T-helper 1 cell treated with Interleukin-12 subunit alpha and Interleukin-12 subunit beta and Interleukin-4 antibody, amounts not matched to agents 30 μg/mL and 1 μg/mL, for 36 hours (primary cell): Measurements from ENCODE around the gene ZFR.
"Not testable (repeated sequence)": the region's sequence is repeated elsewhere in the genome, so short reads cannot be mapped to it uniquely, and the experiment has no call there.

ENCODE experiments used
- H3K27ac Mint-ChIP-seq: one replicate; pipeline ENCODE4 v1.8.0; 2021; ENCODE audit warnings: mild to moderate bottlenecking, mixed read lengths
- H3K27me3 Mint-ChIP-seq: one replicate; pipeline ENCODE4 v1.8.0; 2021; ENCODE audit warnings: low read depth, mixed read lengths
- H3K36me3 Mint-ChIP-seq: one replicate; pipeline ENCODE4 v1.8.0; 2021; ENCODE audit warnings: low read depth, mixed read lengths
- H3K4me1 Mint-ChIP-seq: one replicate; pipeline ENCODE4 v1.8.0; 2021; ENCODE audit warnings: low read depth, mixed read lengths
- H3K4me3 Mint-ChIP-seq: one replicate; pipeline ENCODE4 v1.8.0; 2021; ENCODE audit warnings: mild to moderate bottlenecking, moderate library complexity, mixed read lengths
- H3K9me3 Mint-ChIP-seq: one replicate; pipeline ENCODE4 v1.8.0; 2021; ENCODE audit warnings: mixed read lengths

The ZFR gene

DNA sequence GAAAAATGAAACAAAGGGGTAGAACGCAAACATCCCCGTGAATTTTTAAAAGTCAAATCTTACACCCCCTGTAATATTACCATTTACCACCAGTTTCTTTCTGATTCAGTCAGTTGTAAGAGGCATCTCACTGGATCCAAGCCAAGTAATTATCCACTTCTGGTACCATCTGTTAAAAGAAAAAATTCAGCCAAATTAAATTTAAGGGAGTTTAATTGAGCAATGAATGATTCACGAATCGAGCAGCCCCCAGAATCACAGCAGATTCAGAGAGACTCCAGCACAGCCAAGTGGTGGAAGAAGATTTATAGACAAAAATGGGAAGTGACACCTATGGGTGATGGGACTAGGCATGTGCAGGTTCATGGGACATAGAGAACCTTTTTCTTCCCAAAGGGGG lies 101.9 kb downstream of the ZFR start:
- Mint-ChIP-seq H3K36me3 (peaks cover 3% of the 10 kb centered on the region), H3K4me3 (no peak overlapping the region)

GRCh38 chr5:32339878-32340277 lies 104.7 kb downstream of the ZFR start:
- peaks cover 8% of the 10 kb centered on the region for H3K27me3 Mint-ChIP-seq
- no peaks in the 10 kb centered on the region for H3K4me1 Mint-ChIP-seq
- peaks cover 44% of the 10 kb centered on the region for H3K9me3 Mint-ChIP-seq
- H3K4me3 Mint-ChIP-seq, result no peak overlapping the region
- H3K27ac Mint-ChIP-seq, result no peak overlapping the region
- peaks cover 3% of the 10 kb centered on the region for H3K36me3 Mint-ChIP-seq

More for the DNA sequence above, 101.9 kb downstream of the ZFR start:
- Mint-ChIP-seq H3K4me1 (no peaks in the 10 kb centered on the region), H3K9me3 (peaks cover 44% of the 10 kb centered on the region), H3K27ac (no peak overlapping the region), H3K27me3 (no peaks in the 10 kb centered on the region)

- no peak overlapping the region for H3K4me3 Mint-ChIP-seq
- H3K4me1 Mint-ChIP-seq, result no peaks in the 10 kb centered on the region
- peaks cover 47% of the 10 kb centered on the region for H3K9me3 Mint-ChIP-seq
- H3K27ac Mint-ChIP-seq, result no peak overlapping the region
- H3K36me3 Mint-ChIP-seq, result peaks cover 3% of the 10 kb centered on the region
- peaks cover 8% of the 10 kb centered on the region for H3K27me3 Mint-ChIP-seq
Measured at GRCh38 chr5:32339198-32339597, 105.3 kb downstream of the ZFR start.

DNA sequence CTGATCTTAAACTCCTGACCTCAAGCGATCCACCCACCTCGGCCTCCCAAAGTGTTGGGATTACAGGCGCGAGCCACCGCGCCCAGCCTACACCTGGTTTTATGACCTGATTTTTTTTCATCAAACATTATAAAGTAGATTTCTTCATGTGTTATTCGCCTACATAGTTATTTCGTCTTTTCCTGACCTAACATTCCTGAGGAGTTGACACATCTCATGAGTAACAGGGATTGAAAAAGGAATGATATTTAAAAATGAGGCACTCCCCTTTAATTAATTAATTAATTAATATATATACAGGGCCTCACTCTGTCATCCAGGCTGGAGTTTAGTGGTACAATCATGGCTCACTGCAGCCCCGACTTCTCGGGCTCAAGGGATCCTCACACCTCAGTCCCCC lies 111.6 kb downstream of the ZFR start:
- peaks cover 2% of the 10 kb centered on the region for H3K4me1 Mint-ChIP-seq
- peaks cover under 1% of the 10 kb centered on the region for H3K36me3 Mint-ChIP-seq
- peaks cover 17% of the 10 kb centered on the region for H3K9me3 Mint-ChIP-seq
- H3K27me3 Mint-ChIP-seq, result peaks cover 8% of the 10 kb centered on the region
- no peak overlapping the region for H3K27ac Mint-ChIP-seq
- H3K4me3 Mint-ChIP-seq, result no peak overlapping the region

DNA sequence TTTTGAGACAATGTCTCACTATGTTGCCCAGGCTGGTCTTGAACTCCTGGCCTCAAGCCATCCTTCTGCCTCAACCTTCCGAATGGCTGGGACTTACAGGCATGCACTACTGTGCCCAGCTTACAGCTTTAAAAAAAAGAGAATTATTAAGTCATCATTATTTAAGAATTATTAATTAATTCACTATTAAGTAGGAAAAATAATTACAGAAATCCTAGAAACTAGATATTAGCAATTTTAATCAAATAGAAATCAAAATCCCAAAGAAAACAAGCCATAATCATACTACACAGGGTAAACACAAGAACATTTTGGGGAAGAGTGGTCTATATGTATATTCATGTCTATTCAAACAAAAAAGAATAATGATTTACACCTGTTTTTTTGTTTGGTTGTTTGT lies 112.2 kb downstream of the ZFR start:
- peaks cover 2% of the 10 kb centered on the region for H3K4me1 Mint-ChIP-seq
- H3K4me3 Mint-ChIP-seq, result no peak overlapping the region
- peaks cover 8% of the 10 kb centered on the region for H3K27me3 Mint-ChIP-seq
- peaks cover 16% of the 10 kb centered on the region for H3K9me3 Mint-ChIP-seq
- H3K27ac Mint-ChIP-seq, result no peak overlapping the region
- no peaks in the 10 kb centered on the region for H3K36me3 Mint-ChIP-seq

DNA sequence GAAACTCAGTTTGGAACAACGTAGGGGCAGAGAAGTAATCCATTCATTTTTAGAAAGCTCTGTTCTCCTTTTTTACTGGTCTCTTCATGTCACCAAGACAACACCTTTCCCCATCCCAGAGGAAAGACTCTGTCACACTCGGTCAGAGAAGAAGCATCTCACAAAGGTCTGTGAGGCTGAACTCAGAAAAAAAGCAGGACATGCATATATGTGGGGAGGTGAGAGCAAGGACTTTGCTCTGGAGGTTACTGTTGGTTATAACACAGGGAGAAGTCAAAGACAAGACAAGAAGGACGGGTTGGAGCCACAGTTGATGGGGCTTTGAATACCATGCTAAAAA lies 112.6 kb downstream of the ZFR start:
- H3K4me1 Mint-ChIP-seq, result peaks cover 2% of the 10 kb centered on the region
- peaks cover 8% of the 10 kb centered on the region for H3K27me3 Mint-ChIP-seq
- H3K27ac Mint-ChIP-seq, result no peak overlapping the region
- H3K4me3 Mint-ChIP-seq, result no peak overlapping the region
- H3K9me3 Mint-ChIP-seq, result peaks cover 16% of the 10 kb centered on the region
- no peaks in the 10 kb centered on the region for H3K36me3 Mint-ChIP-seq

GRCh38 chr5:32331217-32331934 lies 113.2 kb downstream of the ZFR start:
- Mint-ChIP-seq H3K27me3 (peaks cover 7% of the 10 kb centered on the region), H3K4me3 (no peak overlapping the region), H3K27ac (no peak overlapping the region), H3K9me3 (peaks cover 13% of the 10 kb centered on the region), H3K4me1 (peaks cover 2% of the 10 kb centered on the region), H3K36me3 (no peaks in the 10 kb centered on the region)

GRCh38 chr5:32330126-32330971 lies 114.2 kb downstream of the ZFR start:
- H3K27ac Mint-ChIP-seq, result no peak overlapping the region
- H3K4me1 Mint-ChIP-seq, result peaks cover 2% of the 10 kb centered on the region
- H3K9me3 Mint-ChIP-seq, result peaks cover 4% of the 10 kb centered on the region
- H3K4me3 Mint-ChIP-seq, result no peak overlapping the region
- H3K27me3 Mint-ChIP-seq, result no peaks in the 10 kb centered on the region
- no peaks in the 10 kb centered on the region for H3K36me3 Mint-ChIP-seq

- no peak overlapping the region for H3K4me3 Mint-ChIP-seq
- H3K4me1 Mint-ChIP-seq, result peaks cover 5% of the 10 kb centered on the region
- no peaks in the 10 kb centered on the region for H3K27me3 Mint-ChIP-seq
- H3K9me3 Mint-ChIP-seq, result no peaks in the 10 kb centered on the region
- no peak overlapping the region for H3K27ac Mint-ChIP-seq
- no peaks in the 10 kb centered on the region for H3K36me3 Mint-ChIP-seq
Measured at GRCh38 chr5:32329395-32329834, 115.1 kb downstream of the ZFR start.

GRCh38 chr5:32326216-32326772 lies 118.2 kb downstream of the ZFR start:
- Mint-ChIP-seq H3K27me3 (no peaks in the 10 kb centered on the region), H3K4me3 (no peak overlapping the region), H3K36me3 (peaks cover 3% of the 10 kb centered on the region), H3K27ac (no peak overlapping the region), H3K9me3 (peaks cover 6% of the 10 kb centered on the region), H3K4me1 (peaks cover 5% of the 10 kb centered on the region)

DNA sequence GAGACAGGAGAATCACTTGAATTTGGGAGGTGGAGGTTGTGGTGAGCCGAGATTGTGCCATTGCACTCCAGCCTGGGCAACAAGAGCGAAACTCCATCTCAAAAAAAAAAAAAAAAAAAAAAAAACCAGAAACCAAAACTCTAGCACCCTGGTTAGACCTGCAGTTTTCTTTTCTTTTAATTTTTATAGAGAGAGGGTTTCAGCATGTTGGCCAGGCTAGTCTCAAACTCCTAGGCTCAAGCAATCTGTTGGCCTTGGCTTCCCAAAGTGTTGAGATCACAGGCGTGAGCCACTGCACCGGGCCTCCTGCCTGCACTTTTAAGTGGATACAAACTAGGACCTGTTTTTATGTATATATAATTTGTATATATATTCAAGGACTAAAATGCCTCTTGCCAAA lies 118.9 kb downstream of the ZFR start:
- Mint-ChIP-seq H3K4me1 (peaks cover 5% of the 10 kb centered on the region), H3K9me3 (peaks cover 6% of the 10 kb centered on the region), H3K36me3 (peaks cover 3% of the 10 kb centered on the region), H3K4me3 (no peak overlapping the region), H3K27me3 (no peaks in the 10 kb centered on the region), H3K27ac (no peak overlapping the region)

GRCh38 chr5:32325062-32325461 lies 119.5 kb downstream of the ZFR start:
- Mint-ChIP-seq H3K4me1 (peaks cover 5% of the 10 kb centered on the region), H3K4me3 (no peak overlapping the region), H3K27ac (no peak overlapping the region), H3K9me3 (peaks cover 6% of the 10 kb centered on the region), H3K36me3 (peaks cover 3% of the 10 kb centered on the region), H3K27me3 (no peaks in the 10 kb centered on the region)

DNA sequence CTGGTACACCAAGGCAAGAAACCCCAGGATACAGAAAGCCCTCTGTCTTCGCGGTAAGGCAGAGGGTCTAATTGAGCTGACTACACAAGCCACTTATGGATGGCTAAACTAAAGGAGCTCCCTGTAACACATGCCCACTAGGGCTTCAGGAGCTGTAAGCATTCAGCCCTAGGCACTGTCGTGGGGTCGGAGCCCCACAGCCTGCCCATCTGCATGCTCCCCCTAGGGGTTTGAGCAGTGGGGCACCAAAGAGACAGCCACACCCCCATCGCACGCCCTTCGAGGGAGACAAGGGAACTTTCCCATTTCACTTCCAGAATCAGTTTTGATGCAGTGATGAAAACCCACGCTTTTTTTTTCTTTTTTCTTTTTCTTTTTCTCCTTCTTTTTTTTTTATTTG lies 120.8 kb downstream of the ZFR start:
- Mint-ChIP-seq H3K27me3 (no peaks in the 10 kb centered on the region), H3K36me3 (peaks cover 3% of the 10 kb centered on the region), H3K9me3 (peaks cover 6% of the 10 kb centered on the region), H3K4me1 (peaks cover 3% of the 10 kb centered on the region), H3K4me3 (no peak overlapping the region), H3K27ac (no peak overlapping the region)

DNA sequence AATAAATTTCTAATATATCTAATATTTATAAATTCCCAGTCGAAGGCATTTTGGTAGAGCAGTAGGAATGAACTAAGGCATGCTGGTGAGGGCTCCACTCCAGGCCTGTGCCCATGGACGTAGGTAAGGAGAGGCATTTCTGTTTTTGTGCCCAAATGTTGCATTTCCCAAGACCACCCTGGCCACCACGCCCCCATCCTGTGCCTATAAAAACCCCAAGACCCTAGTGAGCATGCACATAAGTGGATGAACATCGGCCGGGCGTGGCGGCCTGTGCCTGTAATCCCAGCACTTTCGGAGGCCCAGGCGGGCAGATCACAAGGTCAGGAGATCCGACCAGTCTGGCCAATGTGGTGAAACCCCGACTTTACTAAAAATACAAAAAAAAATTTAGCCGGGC lies 121.7 kb downstream of the ZFR start:
- Mint-ChIP-seq H3K36me3 (peaks cover 3% of the 10 kb centered on the region), H3K4me1 (peaks cover 3% of the 10 kb centered on the region), H3K27ac (no peak overlapping the region), H3K4me3 (no peak overlapping the region), H3K27me3 (no peaks in the 10 kb centered on the region), H3K9me3 (peaks cover 6% of the 10 kb centered on the region)

DNA sequence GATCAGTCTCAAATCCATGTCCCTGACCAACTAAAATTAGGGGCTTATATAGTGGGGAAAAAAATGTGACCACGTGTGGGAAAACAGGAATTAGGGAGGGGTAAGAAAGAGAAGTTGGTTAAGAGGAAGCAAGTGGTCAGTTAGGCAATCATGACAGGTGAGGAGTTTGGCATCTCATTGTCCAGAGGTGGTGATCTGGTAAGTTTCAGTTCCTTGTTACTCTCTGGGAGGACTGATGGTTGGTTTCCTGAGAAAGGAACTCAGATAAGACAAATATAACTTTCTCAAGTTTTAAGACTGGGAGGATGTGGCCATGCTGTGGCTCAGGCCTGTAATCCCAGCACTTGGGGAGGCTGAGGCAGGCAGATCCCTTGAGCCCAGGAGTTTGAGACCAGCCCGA lies 122.8 kb downstream of the ZFR start:
- H3K36me3 Mint-ChIP-seq, H3K4me1 Mint-ChIP-seq, H3K27me3 Mint-ChIP-seq, H3K9me3 Mint-ChIP-seq, H3K27ac Mint-ChIP-seq, H3K4me3 Mint-ChIP-seq: not testable (repeated sequence)
